ENCODE results near the gene NEAT1.

Gene NEAT1

DNA sequence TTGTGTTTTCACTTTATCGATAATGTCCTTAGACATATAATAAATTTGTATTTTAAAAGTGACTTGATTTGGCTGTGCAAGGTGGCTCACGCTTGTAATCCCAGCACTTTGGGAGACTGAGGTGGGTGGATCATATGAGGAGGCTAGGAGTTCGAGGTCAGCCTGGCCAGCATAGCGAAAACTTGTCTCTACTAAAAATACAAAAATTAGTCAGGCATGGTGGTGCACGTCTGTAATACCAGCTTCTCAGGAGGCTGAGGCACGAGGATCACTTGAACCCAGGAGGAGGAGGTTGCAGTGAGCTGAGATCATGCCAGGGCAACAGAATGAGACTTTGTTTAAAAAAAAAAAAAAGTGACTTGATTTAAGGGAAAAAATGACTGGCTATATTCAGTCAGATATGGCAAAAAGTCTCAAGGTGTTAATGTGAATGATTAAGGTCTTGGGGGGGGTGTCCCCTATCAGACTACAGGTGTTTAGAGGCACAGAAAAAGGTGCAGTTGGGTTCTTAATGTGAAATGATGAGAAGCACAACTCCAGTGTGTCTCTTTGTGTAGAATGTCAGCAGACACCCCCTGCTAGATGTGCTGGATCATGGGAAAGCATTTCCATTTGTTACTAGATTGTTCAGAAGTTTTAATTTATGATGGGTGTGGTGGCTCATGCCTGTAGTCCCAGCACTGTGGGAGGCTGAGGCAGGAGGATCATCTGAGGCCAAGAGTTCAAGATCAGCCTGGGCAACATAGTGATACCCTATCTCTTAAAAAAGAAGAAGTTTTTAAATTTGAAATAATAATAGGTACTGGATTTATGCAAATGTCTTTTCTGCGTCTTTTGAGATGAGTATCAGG lies 17.0 kb downstream of the NEAT1 start:
- Histone ChIP-seq H3K9ac (no peak overlapping the region), H3K9me3 (ENCODE audit: control insufficient read depth, low read length) (no peaks in the 10 kb centered on the region), H3K79me2 (peaks cover 17% of the 10 kb centered on the region), H2AFZ (no peak overlapping the region), H3K27ac (peak overlapping the region; percentile 84), H3K4me1 (peaks cover 35% of the 10 kb centered on the region), H3K4me3 (ENCODE audit: low read depth, low read length) (no peak overlapping the region), H3K36me3 (ENCODE audit: control insufficient read depth, insufficient read depth, low read length) (no peaks in the 10 kb centered on the region), H3K27me3 (ENCODE audit: control insufficient read depth, insufficient read depth, low read length) (no peaks in the 10 kb centered on the region), H3K4me2 (ENCODE audit: low read length) (no peak overlapping the region)
- TF ChIP-seq, protein P1, sequence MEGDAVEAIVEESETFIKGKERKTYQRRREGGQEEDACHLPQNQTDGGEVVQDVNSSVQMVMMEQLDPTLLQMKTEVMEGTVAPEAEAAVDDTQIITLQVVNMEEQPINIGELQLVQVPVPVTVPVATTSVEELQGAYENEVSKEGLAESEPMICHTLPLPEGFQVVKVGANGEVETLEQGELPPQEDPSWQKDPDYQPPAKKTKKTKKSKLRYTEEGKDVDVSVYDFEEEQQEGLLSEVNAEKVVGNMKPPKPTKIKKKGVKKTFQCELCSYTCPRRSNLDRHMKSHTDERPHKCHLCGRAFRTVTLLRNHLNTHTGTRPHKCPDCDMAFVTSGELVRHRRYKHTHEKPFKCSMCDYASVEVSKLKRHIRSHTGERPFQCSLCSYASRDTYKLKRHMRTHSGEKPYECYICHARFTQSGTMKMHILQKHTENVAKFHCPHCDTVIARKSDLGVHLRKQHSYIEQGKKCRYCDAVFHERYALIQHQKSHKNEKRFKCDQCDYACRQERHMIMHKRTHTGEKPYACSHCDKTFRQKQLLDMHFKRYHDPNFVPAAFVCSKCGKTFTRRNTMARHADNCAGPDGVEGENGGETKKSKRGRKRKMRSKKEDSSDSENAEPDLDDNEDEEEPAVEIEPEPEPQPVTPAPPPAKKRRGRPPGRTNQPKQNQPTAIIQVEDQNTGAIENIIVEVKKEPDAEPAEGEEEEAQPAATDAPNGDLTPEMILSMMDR (IDR thresholded peaks at IDR 0.05) = no peak

DNA sequence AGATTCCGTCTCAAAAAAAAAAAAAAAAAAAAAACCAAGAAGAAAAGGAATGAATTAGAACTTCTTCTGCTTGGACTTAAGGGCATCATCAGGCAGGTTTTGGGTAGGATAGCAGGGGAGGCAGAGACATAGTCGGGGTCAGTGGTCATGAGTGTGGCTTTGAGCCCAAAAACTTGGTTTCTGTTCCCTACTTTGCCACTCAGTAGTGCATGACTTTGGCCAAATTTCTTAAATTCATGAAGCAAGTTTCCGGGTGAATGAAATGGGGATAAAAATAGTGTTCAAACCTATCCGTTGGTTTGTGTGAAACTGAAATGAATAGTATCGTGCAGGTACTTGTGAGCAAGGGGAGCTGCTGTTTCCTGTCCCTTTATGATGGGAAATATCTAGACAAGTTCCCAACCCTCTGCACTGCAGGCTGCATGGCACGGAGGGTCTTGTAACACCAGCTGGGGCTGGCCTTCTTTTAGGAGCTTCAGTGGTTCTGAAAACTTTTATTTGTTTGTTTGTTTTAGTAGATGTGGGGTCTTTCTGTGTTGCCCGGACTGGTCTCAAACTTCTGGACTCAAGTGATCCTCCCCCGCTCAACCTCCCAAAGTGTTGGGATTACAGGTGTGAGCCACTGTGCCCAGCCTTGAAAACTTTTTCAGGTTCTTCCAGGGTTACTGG lies 18.4 kb downstream of the NEAT1 start:
- TF ChIP-seq, protein P1 (IDR thresholded peaks at IDR 0.05) = no peak
- Histone ChIP-seq H3K4me3 (ENCODE audit: low read depth, low read length) (no peak overlapping the region), H2AFZ (no peak overlapping the region), H3K9me3 (ENCODE audit: control insufficient read depth, low read length) (no peaks in the 10 kb centered on the region), H3K9ac (no peak overlapping the region), H3K36me3 (ENCODE audit: control insufficient read depth, insufficient read depth, low read length) (no peaks in the 10 kb centered on the region), H3K27ac (peak overlapping the region; percentile 84), H3K4me1 (peaks cover 30% of the 10 kb centered on the region), H3K4me2 (ENCODE audit: low read length) (no peak overlapping the region), H3K27me3 (ENCODE audit: control insufficient read depth, insufficient read depth, low read length) (no peaks in the 10 kb centered on the region), H3K79me2 (peaks cover 9% of the 10 kb centered on the region)

DNA sequence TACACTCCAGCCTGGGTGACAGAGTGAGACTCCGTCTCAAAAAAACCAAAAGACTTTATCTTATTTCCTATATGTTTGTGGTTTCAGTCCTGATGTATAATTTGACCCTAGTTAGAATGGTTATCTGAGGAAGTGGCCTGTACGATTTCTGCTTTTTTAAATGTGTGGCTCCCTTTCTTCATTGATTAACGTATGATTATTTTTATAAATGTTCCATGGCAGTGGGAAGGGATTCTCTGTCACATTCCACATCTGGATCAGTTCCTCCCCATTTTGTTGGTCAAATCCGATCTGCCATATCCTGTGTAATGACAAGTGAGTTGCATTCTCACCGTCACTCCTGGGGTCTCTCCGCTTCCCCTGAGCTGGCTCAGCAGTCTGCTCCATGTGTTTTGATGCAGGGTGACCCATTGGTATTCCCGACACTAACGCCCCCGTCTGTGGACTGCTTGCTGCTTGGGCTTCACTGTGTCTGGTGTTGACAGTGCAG lies 20.3 kb downstream of the NEAT1 start:
- Histone ChIP-seq H2AFZ (no peak overlapping the region), H3K79me2 (no peaks in the 10 kb centered on the region), H3K4me2 (ENCODE audit: low read length) (no peak overlapping the region), H3K27me3 (ENCODE audit: control insufficient read depth, insufficient read depth, low read length) (no peaks in the 10 kb centered on the region), H3K4me3 (ENCODE audit: low read depth, low read length) (no peak overlapping the region), H3K9me3 (ENCODE audit: control insufficient read depth, low read length) (no peaks in the 10 kb centered on the region), H3K27ac (peak overlapping the region; percentile 84), H3K9ac (no peak overlapping the region), H3K36me3 (ENCODE audit: control insufficient read depth, insufficient read depth, low read length) (no peaks in the 10 kb centered on the region), H3K4me1 (peaks cover 27% of the 10 kb centered on the region)
- TF ChIP-seq, protein P1 (IDR thresholded peaks at IDR 0.05) = no peak

DNA sequence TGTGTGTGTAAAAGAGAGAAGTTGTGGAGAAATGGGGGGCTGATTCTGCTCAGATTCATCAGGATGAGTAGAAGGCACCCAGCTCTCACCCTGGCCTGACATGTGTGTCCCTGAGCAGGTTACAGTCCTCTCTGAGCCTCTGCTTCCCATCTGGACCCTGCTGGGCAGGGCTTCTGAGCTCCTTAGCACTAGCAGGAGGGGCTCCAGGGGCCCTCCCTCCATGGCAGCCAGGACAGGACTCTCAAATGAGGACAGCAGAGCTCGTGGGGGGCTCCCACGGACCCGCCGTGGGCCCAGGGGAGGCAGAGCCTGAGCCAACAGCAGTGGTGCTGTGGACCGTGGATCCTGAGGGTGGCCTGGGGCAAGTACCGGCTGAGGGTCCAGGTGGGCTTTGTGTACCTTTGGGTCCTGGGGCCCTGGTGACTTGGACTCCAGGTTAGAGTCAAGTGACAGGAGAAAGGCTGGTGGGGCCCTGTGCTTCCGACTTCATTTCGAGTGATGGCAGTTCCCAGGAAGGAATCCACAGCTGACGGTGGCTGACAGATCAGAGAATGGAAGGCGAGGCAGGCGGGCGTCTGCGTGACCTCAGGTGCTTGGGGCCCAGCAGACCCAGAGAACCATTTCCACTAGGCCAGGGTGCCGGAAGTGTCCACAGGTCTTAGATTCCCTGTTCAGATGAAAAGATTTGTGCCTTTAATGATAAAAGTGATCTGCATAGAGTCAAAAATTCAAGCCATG lies 21.9 kb downstream of the NEAT1 start:
- no peaks in the 10 kb centered on the region for H3K9me3 ChIP-seq (ENCODE audit: control insufficient read depth, low read length)
- H3K4me3 ChIP-seq (ENCODE audit: low read depth, low read length) = no peak overlapping the region
- no peak overlapping the region for H2AFZ ChIP-seq
- no peak overlapping the region for H3K9ac ChIP-seq
- H3K79me2 ChIP-seq = no peaks in the 10 kb centered on the region
- H3K27ac ChIP-seq = peak overlapping the region; percentile 84
- H3K4me1 ChIP-seq = peaks cover 21% of the 10 kb centered on the region
- TF ChIP-seq, protein P1 (IDR thresholded peaks at IDR 0.05) = no peak
- H3K36me3 ChIP-seq (ENCODE audit: control insufficient read depth, insufficient read depth, low read length) = no peaks in the 10 kb centered on the region
- H3K27me3 ChIP-seq (ENCODE audit: control insufficient read depth, insufficient read depth, low read length) = no peaks in the 10 kb centered on the region
- H3K4me2 ChIP-seq (ENCODE audit: low read length) = no peak overlapping the region
